HG02798 (cell line): Measurements from ENCODE around the gene DOHH.
A peak's percentile ranks its signal among the peaks of the same experiment; 100 is the strongest.

Experiments used
- ATAC-seq: cut with Tn5 transposase; IDR thresholded peaks from one replicate; pipeline ENCODE4 v1.9.1; 2021; ENCODE audit warnings: mild to moderate bottlenecking; ENCODE audit not compliant: unreplicated experiment, poor library complexity

Gene DOHH

DNA sequence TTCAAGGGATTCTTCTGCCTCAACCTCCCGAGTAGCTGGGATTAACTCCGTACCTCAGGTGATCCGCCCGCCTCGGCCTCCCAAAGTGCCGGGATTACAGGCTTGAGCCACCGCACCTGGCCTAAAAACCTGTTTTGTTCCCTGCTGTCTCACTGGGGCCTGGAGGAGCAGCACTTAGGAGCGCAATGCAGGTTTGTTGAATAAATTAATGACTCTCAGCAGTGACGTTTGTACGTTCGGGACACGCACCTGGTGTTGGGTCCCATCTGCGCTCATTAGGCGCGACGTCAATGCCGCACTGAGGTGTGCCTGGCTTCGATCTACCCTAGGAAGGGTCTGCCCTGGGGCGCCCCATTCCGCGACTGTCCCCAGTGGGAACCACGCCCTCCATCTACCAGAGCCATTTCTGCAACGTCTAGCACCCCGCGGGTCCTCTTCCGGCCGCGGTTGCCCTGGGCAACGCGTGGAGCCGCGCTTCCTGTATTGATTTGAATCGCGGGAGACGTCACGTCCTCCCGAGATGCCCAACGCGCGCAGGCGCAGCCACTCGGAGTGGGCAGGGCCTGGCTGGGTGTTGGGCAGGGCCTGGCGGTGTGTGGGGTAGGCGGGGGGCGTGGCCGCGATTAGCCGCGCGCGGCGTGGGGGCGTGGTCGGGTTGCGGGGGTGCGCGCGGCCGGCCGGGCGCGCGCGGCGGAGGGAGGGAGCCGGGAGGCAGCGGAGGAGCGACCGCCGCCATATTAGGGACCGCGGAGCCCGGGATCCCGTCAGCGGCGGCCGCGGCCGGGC lies 5.3 kb upstream of the DOHH start, which contains the start of gene FZR1:
FZR1 (plus strand) TSS at position 714 of the 786 bp plus-strand sequence. CDS start 16,679 bp downstream, outside the sequence.
- ATAC-seq: peak; percentile 95

- ATAC-seq: no peak
Observed at GRCh38 chr19:3504735-3505134, 4.3 kb upstream of the DOHH start.

DNA sequence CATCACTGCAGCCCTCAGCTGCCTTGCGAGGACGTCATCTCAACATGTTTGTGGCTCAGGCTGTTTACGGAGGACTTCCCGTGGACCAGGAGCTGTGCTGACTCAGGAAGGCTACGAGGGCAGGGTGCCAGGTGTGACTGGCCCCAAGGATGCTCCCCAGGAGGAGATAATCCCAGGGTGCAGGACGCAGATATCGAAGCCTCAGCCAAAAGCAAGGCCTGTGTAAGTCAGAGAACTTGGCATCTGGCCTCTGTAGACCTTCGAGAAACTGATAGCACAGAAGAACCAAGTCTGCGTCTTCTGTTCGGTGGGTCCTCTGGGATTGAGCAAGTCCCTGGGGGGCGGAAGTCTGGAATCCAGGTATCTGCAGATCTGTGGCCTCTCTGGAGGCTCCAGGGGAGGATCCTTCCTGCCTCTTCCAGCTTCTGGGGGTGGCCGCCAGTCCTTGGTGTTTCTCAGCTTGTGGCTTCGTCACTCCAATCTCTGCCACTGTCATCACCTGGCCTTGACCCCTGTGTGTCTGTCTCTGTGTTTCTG lies 2.6 kb upstream of the DOHH start:
- no peak for ATAC-seq

DNA sequence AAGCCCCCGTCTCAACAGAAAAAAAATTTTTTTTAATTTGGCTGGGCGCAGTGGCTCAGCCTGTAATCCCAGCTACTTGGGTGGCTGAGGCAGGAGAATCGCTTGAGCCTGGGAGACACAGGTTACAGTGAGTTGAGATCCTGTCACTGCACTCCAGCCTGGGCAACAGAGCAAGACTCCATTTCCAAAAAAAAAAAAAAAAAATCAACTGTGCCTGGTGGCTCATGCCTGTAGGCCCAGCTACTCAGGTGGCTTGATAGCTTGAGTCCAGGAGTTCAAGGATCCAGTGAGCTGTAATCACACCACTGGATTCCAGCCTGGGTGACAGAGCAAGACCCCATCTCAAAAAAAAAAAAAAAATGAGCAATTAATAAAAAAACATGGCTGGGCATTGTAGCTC lies 1.3 kb upstream of the DOHH start:
- ATAC-seq: no peak

DNA sequence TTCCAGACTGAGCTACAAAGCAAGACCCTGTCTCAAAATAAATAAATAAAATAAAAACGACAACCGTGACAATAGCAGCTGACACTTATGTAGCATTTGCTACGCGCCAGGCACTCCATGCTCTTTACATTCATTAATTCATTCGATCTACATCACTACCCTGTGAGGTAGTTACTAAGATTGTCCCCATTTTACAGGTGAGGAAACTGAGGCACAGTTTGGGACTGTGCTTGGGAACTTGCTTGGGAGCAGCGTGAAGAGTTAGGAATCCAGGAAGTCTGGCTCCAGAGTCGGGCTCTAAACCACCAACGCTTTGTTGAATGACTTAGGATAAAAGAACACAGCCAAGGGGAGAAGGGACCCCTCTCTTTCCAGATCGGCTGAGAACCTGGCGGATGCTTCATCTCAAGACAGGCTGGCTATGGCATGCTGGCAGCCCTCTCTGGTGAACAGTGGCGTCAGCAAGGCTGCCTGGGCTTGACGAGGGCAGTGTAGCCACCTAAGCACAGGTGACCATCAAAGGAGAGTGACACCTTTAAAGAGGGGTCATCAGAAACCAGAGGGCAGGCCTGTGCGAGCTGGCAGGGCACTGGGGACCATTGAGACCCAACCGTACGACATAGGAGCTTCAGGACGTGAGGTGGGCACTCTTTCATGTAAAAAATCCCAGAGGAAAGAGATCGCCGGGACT lies 591 bp downstream of the DOHH start:
- ATAC-seq: no peak

DNA sequence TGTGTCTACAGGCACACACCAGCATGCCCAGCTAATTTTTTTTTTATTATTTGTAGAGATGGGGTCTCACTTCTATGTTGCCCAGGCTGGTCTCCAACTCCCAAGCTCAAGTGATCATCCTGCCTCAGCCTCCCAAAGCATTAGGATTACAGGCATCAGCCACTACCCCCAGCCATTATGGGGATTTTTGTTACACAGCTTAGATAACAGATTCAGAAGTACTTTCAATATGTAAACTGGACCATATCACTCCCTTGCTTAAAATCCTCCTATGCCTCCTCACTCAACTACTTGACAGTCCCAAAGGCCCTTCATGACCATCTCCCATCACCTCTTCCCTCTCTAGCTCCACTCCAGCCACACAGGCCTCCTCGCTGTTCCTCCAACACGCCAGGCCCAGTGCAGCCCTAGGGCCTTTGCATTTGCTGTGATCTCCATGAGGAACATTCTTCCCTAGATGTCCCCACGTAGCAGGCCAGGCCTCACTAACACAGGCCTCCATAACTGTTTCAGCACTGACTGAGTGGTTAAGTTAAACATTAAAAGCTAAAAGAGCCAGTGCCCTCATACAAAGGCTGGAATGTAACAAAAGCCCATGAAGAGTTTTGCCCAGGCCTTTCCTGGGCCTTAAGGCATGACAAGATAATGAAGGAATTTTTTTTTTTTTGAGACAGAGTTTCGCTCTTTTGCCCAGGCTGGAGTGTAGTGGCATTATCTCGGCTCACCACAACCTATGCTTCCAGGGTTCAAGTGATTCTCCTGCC lies 2.5 kb downstream of the DOHH start:
- no peak for ATAC-seq

GRCh38 chr19:3496392-3497273 lies 3.8 kb downstream of the DOHH start:
- ATAC-seq: no peak

GRCh38 chr19:3494559-3494958 lies 5.9 kb downstream of the DOHH start:
- ATAC-seq: no peak

DNA sequence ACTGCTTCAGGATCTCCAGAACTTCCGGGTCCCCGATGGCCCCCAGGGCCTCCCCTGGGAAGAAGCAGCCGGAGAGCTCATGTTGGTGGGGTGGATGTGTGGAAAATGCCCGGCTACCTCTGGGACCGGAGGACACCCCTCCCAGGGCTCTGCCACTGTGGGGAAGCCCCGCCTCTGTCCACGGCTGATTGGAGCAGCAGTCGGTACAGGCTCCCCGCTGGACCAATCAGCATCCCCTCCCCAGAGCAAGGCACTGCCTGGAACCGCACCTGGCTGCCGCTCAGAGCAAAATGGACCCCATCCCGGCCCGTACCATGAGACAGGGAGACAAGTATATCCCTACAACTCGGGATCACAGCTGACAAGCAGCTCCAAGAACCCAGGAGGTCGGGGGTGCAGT lies 6.4 kb downstream of the DOHH start:
- ATAC-seq: no peak

GRCh38 chr19:3493651-3494050 lies 6.8 kb downstream of the DOHH start:
- ATAC-seq: no peak

DNA sequence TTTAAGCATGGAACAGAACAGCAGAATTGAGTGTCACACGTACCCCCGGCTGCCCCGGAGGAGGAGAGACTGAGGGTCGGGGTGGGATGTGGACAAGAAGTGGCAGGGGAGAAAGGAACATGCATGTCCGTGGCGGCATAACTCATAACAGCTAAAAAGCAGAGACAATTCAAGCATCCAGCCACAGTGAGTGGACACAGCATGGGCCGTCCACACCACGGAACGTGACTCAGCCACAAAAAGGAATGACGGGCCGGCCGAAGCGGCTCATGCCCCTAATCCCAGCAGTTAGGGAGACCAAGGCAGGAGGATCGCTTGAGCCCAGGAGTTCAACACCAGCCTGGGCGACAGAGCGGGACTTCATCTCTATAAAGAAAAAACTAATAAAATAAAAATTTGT lies 7.6 kb downstream of the DOHH start:
- no peak for ATAC-seq

DNA sequence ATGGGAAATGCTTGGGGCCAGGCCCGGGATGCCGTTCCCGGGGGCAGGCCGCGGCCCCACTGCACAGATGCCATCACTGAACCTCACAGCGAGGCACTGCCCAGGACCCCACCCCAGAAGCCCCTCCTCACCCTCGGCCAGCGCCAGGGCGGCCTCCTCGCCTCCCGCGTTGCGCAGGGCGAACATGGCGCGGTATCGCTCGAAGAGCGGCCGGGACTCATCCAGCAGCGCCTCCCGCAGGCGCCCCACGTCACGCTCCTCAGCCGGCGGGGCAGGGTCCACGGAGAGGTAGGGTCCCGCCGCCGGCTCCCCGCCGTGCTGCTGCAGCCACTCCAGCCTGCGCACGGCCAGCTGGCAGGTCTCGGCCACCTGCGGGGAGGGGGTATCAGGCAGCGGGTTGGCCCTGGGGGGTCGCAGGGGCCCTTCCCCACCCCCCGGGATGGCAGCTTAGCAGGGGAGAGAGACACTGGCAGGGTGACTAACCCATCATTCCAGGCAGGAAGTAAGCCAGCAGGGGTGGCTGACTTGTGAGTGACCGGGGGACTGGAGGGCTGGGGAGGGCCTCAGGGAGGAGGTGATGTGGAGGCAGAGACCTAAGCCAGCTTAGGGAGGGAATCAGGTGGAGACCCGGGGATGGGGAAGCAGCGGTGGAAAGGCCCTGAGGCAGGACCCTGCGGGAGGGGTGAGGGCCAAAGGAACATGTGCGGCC lies 8.2 kb downstream of the DOHH start:
- no peak for ATAC-seq

GRCh38 chr19:3491396-3492119 lies 8.9 kb downstream of the DOHH start:
- ATAC-seq: no peak

- no peak for ATAC-seq
Observed at GRCh38 chr19:3483226-3483628, 17.2 kb downstream of the DOHH start, which contains the start of gene SMIM44. Gene SMIM44 (minus strand): TSS chr19:3483441. CDS start chr19:3483403, 38 bp downstream.

DNA sequence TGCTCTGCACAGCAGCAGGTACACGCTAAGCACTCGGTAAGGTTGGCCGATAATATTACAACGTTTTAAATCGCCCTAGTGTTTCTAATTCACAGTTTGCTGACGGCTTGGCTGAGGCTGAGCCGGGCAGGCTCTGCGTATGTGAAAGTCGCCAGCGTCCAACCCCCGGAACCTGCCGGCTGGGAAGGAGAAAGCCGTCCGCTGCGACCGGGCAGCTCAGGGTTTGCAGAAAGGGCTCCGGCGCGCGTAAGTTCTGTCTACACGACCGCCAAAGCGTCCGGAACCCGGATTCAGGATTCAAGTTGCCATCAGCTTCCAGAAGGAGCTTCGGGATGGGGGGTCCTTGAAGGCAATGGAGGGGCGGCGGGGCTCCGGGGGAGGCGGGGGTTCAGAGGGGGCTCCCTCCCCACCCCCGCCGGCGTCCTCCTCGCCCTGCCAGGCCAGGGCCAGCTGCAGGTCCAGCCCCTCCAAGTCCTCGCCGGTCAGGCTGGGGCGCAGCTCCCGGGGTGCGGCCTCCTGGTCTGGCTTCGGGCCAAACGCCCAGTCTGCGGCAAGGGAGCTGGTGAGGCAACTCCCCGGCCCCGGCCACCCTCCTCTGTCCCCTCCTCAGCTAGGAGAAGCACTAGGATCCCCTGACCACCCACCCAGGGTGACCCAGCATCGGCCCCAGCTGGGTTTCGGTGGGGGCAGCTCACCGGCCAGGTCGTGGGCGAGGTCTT lies 17.8 kb downstream of the DOHH start:
- ATAC-seq: no peak

DNA sequence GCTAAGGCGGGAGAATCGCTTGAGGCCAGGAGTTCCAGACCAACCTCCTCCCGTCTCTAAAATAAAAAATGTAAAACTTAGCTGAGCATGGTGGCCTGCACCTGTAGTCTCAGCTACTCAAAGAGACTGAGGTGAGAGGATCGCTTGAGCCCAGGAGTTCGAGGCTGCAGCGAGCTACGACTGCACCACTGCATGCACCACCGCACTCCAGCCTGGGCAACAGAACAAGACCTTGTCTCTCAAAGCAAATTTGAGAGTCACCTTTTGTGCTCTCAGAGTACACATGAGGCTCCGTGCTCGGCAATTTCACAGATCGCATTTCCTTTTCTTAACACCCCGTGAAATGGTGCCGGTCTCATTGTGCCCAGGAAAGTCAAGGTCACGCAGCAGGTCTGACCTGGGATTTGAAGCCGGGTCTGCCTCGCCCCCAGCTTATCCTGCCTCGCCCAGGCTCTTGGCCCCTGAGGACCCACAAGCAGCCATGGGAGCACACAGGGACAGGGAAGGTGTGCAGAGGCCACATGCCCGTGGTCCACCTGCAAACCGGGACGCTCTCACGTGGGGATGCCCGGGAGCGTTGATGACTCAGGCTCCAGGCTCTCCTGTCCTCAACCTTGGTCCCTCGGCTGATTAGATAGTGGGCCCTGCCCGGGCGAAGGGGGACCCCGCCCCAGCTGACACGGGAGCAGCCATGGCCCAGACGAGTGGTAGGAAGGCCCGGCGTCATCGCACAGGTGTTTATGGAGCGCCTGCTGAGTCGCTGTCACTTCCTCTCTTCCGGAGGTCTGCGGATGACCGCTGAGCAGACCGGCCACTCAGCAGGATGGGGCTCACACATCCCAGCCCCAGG lies 19.0 kb downstream of the DOHH start:
- ATAC-seq: no peak
